Stimulated activated CD4-positive, alpha-beta T cell treated with anti-CD3 and anti-CD28 coated beads, TNF-alpha, amount 100 ng/mL, for 4 hours (primary cell): ENCODE results near the gene HHATL.

ENCODE experiments used
- DNase-seq, 3 experiments: peaks; one replicate each; pipeline ENCODE4 v3.0.0-alpha.2; 2020; ENCODE audit warnings: low read depth in 3 of 3

The HHATL gene

GRCh38 chr3:42664438-42664803, 38.2 kb downstream of the HHATL start:
- DNase-seq: no peak

- DNase-seq: no peak
Measured at GRCh38 chr3:42663581-42664437, 38.8 kb downstream of the HHATL start.

DNA sequence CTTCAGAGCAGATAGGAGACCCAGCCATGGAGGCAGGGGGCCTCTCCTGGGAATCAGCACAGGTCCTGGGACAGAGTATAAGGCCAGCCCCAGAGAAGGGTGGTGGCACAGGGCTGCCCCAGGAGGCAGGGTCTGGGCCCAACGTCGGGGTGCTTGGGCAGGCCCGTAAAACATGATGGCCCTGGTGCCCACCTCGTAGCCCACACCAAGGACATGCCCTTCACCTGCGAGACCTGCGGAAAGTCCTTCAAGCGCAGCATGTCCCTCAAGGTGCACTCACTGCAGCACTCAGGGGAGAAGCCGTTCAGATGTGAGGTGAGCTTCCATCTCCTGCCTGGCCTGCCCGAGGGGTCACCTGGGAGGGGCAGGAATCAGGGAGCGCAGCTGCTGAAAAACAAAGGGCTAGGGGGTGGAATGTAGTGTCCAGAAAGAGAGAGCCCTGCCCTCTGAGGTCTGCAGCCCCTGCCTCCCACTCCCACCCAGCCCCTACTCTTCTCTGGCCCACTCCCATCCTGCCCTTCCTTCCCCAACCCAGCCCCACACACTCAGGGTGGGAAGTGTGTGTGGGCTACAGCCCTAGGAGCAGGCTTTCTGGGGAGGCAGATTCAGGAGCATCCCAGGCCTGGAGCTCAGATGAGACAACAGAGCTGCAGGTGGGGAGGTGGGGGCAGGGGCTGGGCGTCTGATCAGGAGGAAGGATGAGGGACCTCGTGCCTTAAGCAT, 39.6 kb downstream of the HHATL start:
- DNase-seq: no peak

- no peak for DNase-seq
Measured at GRCh38 chr3:42662037-42662812, 40.4 kb downstream of the HHATL start.

GRCh38 chr3:42661593-42662022, 41.0 kb downstream of the HHATL start:
- DNase-seq: no peak

DNA sequence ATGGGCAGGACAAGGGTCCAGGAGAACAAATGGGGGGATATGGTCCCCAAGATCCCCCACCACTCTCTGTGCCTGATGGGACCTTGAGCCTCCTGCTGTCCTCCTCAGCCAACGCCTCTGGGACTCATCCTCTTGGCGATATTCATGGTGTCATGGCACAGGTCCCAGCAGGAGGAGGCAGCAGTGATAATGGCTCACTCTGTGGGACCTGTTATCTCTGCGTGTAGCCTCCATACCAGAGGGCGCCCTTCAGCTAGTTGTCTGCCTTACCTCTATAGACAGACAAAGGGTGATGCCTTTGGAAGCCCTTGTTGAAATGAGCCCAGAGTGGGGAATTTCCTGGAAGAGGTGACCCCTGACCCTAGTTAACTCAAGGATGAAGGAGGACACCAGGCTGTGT, 41.7 kb downstream of the HHATL start:
- no peak for DNase-seq

GRCh38 chr3:42660131-42660715, 42.4 kb downstream of the HHATL start:
- no peak for DNase-seq

DNA sequence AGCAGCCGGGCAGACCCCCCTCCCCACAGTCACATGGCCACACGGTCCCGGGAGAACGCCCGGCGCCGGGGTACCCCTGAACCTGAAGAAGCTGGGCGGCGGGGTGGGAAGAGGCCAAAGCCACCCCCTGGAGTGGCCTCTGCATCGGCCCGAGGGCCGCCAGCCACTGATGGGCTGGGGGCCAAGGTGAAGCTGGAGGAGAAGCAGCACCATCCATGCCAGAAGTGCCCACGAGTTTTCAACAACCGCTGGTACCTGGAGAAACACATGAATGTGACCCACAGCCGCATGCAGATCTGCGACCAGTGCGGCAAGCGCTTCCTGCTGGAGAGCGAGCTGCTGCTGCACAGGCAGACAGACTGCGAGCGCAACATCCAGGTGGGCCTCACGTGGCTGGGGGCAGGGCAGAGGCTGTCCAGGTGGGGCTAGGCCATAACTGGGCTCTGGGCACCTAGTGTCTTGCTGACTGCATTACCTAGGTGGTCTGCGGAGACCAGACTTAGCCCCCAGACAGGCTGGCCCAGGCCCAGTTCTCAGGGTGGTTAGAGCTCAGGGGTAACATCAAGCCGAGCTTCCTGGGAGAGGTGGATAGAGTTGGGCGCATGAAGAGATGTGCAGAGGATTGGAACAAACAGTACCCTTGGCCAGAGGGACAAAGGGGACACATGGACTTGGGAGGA, 43.0 kb downstream of the HHATL start:
- DNase-seq: no peak

DNA sequence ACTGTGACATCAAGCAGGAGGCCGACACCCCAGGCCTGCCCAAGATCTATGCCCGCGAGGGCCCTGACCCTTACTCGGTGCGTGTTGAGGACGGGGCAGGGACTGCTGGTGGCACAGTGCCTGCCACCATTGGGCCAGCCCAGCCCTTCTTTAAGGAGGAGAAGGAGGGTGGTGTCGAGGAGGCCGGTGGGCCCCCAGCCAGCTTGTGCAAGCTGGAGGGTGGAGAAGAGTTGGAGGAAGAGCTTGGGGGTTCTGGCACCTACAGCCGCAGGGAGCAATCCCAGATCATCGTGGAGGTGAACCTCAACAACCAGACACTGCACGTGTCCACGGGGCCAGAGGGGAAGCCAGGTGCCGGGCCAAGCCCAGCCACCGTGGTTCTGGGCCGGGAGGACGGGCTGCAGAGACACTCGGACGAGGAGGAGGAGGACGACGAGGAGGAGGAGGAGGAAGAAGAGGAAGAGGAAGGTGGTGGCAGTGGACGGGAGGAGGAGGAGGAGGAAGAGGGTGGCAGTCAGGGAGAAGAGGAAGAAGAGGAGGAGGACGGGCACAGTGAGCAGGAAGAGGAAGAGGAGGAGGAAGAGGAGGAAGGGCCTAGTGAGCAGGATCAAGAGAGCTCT, 43.7 kb downstream of the HHATL start:
- DNase-seq: no peak

DNA sequence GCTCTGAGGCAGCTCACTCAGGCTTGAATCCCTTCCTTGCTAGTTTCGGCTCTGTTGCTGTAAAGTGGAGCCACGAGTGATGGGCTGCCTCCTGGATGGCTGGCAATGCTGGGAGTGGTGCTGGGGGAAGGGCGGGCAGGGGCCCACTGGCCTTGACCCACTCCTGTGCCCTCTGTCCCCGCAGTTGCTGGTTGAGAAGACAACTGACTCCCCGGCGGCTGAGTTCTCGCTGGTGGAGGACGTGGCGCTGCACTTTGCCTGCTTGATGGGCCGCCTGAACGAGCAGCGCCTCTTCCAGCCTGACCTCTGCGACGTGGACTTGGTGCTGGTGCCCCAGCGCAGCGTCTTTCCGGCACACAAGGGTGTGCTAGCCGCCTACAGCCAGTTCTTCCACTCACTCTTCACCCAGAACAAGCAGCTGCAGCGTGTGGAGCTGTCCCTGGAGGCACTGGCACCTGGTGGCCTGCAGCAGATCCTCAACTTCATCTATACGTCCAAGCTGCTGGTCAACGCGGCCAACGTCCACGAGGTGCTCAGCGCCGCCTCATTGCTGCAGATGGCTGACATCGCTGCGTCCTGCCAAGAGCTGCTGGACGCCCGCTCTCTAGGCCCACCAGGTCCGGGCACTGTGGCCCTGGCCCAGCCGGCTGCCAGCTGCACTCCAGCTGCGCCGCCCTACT, 44.4 kb downstream of the HHATL start:
- DNase-seq: no peak

DNA sequence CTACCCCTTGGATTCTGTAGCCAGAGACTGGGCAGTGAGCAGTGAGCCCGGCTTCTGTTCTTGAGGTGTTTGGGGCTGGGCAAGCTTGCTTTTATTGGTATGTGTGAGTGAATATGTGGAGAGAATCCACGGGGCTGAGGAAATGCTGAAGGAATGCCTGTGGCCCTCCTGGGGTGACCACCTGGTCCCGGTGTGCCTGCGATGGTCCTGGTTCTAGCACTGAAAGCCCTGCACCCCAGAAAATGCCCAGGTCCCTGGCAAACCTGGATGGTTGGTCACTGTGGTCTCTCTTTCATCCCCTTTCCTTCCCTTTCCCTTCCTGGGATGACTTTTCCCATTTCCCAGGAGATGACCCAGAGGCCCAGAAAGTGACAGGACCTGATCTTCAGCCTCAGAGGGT, 44.9 kb downstream of the HHATL start:
- DNase-seq: no peak

GRCh38 chr3:42656680-42657610, 45.7 kb downstream of the HHATL start:
- DNase-seq: no peak

DNA sequence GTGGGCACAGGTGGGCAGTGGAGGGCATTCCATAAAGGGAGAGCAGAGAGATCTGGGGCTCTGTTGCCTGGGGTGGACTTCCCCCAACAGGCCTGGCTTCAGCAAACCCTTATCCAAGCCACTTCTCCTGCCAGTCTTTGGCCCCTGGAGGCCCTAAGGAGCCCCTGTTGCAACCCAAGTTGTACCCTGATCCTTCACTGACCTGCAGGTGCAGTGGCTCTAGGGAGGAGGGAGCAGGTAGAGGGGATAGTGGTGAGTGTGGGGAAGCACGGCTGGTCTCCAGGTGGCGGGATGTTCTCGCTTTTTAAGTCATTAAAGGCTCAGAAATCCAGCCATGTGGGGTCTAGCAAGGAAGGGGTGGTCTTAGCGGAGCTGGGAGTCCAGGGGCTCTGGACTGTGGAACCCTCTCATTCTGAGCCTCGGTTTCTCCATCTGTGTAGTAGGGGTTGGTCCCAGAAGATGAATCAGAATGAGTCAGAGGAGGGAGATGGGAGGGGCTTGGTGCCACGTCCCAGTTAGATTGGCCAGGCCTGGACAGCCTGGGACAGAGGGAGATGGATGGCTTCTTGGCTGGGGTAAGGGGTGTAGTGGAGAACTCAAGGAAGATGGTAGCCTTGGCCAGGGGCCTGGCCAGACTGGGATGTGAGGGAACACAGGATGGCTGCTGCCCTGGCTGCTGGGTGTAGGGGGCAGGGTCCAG, 46.5 kb downstream of the HHATL start:
- DNase-seq: no peak

DNA sequence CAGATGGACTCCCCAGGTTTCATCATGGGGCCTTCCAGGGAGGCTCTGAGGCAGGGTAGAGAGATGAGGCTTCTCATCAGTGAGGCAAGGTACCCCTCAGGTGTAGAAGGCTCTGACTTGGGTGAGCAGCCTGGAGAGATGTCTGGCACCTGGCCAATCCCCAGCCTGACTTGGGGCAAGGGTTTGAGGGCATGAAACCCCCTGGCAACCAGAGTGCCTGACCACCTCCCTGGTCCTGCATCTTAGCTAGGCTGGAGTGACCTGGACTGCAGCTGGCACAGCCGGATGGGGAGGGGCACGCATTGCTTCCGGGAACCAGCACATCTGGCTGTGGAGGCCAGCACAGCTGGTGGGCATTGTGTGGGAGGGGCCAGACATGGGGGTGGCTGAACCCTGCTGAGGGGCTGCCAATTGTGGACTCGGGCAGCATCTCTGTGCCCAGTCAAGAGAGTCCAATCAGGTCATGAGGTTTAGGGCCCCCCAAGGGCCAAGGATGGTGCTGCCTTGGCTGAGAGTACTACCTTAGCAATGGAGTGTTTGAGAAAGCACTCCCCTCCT, 47.2 kb downstream of the HHATL start:
- no peak for DNase-seq

DNA sequence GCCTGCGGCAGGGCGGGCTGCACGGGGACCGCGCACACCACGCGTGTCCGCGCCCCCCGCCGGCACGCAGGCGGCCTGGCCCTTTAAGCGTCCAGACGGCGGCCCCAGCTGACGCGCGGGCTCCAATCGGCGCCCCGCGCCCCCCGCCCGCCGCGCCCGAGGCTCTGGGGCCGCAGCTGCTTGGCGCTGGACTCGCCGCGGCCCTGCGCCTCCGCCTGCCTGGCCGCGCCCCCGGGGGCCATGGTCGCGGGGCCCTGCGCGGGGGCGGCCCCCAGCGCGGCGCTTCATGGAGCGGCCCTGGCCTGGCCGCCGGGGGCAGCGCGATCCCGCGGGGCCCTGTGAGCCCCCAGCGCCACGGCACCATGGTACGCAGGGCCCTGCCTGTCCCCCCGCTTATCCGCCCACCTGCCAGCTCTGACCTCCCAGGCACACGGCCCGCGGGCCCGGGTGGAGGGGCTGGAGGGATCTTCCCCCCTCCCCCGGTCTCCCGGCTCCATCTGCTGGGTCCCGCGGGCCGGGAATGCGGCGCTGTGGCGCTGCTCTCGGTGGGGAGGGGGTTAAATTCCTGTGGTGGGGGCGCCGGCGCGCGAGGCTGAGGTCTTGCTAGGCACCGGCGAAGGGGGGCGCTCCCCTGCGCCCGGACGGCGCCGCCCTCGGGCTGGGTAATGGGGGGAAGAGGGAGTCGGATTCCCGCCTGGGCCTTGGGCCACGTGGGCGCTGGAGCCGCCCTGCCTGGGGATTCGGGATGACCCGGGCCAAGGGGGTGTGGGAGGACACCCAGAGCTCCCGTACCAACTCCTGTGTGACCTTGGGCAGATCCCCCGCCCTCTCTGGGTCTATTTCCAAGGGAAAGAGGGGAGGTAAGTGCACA, 48.0 kb downstream of the HHATL start:
- no peak for DNase-seq

GRCh38 chr3:42653560-42654330, 48.9 kb downstream of the HHATL start, which contains the start of gene ZBTB47:
Gene ZBTB47, plus strand, starts transcription at chr3:42653697. Its CDS starts 4,659 bp downstream, at chr3:42658356.
- DNase-seq: no peak

DNA sequence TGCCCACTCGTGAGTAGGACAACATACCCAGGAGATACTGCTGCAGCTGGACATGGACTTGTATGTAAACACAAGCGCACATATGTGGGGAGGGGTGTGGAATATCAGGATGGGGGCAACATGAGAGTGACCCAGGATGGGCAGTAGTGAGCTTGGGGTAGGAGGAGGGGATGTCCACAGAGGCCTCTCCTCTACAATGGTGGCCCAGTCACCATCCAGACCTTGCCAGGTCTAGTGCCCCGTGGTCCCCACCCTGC, 49.4 kb downstream of the HHATL start:
- DNase-seq: no peak
